SKM-1 (cell line): ENCODE results near the gene KIF1A.
"Not testable (repeated sequence)": the region's sequence is repeated elsewhere in the genome, so short reads cannot be mapped to it uniquely, and the experiment has no call there.

Experiments
- DNase-seq: peaks from one replicate; lab custom pipeline; 2025; ENCODE audit not compliant: unreplicated experiment; lab: John Stamatoyannopoulos, UW

KIF1A gene

DNA sequence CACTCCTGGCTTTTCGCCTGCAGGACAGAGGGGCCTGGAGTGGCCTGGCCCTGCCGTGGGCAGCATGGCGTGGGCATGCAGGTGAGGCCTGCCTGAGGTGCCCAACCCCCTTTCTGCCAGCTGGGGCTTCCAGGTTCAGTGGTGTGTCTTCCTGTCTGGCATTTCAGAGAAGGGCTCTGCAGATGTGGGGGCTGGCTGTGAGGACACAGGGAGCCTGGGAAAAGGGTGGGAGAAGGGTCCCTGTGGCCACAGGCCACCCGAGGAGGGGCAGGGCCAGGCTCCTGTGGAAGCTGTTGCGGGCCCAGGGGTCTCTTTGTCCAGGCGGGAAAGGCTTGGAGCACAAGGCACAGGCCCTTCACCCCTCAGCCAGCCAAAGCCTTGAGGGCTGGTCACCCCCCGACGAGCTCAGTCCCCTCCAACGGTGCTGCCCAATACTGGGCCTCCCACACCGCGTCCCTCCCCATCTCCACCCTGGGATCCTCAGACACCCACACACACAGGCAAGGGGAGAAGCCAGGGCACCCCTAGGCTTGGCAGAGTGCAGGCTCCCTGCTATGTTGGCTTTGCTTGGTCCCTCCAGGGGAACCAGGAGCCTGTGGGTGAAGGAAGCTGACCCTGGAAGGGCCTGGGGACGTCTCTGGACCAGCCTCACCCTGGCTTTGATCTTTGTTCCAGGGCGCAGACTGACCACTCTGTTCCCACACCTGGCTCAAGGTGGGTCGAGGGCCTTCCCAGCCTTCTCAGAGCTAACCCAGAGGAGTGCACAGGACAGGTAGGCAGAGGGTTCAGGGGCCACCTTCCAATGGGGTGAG is 132.1 kb downstream of the KIF1A start:
- DNase-seq: no peak

GRCh38 chr2:240687045-240687740 is 132.8 kb downstream of the KIF1A start:
- no peak for DNase-seq

- no peak for DNase-seq
Observed at GRCh38 chr2:240686460-240686859, 133.6 kb downstream of the KIF1A start.

DNA sequence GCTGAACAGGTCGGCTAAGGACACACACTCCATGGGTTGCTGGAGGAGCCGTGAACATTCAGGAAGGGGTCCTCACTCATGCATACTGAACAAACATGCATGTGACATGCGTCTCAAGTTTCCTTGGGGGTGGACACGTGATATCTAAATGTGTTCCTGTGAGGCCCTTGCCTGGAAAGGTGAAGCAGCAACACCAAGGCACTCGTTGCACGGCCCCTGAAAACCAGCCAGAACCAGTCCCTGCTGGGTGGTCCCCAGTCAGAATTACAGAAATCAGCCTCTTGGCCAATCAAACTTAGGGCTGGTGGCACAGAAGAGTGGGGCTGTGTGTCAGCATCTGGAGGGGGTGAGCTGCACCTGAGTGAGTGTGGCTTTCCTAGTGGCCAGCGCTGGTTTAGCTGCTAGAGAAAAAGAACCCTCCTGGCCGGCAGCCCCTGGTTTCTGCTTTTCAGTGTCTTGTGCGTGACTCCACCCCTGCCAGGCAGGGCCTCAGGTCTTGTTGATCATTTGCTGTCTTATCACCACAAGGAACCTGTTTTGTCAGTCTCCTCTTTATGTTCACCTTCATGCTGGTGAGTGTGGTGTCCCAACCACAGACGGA is 134.1 kb downstream of the KIF1A start:
- DNase-seq: no peak

DNA sequence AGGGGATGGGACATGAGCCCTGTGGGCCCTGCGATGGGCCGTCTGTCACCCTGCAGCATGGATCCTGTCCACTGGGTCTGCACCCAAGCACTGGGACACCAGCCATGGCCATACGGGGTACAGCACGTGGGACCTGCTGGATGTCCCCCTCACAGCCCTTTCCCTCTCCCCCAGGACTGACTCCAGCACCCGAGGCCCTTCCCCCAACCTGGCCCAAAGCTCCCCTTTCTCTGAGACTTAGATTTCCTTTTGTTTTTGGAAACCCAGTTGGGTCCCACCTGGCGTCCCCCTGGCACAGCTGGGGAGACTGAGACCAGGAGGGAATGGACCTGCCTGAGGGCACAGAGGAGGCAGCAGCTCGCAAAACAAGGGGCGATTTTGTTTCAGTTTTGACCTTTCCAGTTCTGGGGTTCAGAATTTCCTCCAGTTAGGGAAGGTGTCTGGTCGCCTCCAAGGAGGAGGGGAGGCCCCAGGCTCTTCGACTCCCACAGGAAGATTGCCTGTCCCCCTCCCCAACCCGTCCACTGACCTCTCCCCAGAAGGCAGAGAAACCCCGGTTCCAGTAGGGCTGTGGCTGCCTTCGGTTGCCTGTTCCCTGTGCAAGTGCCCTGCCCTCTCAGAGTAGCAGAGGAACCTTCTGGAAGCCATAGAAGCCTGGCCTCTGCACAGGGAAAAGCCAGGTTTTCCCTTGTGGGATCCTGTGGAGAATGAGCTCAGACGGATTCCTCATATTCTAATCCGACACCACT is 135.9 kb downstream of the KIF1A start:
- not testable (repeated sequence) for DNase-seq

- DNase-seq: not testable (repeated sequence)
Observed at GRCh38 chr2:240683329-240683979, 136.6 kb downstream of the KIF1A start.

- DNase-seq: not testable (repeated sequence)
Observed at GRCh38 chr2:240682431-240683224, 137.4 kb downstream of the KIF1A start, which contains the start of gene AQP12B. Gene AQP12B, minus strand, starts transcription at chr2:240682885. Its CDS starts 48 bp downstream, at chr2:240682837.

DNA sequence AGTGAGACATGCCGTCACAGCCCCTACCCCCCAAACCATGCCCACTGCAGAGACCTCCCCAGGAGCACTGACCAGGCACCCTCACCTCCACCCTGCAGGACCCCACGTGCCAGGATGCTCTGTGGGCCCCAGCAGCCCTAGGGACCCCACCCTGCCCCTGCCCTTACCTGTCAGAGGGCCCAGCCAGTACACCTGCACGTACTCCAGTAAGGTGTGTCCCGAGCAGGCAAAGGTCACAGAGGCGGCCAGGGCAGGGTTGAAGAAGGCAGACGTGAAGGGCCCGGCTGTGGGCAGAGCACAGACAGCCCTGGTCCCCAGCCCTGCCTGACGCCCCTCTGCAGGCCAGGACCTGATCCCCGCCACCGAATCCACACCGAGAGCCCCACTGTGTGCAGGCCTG is 139.8 kb downstream of the KIF1A start:
- not testable (repeated sequence) for DNase-seq

GRCh38 chr2:240678909-240679308 is 141.1 kb downstream of the KIF1A start:
- DNase-seq: not testable (repeated sequence)

DNA sequence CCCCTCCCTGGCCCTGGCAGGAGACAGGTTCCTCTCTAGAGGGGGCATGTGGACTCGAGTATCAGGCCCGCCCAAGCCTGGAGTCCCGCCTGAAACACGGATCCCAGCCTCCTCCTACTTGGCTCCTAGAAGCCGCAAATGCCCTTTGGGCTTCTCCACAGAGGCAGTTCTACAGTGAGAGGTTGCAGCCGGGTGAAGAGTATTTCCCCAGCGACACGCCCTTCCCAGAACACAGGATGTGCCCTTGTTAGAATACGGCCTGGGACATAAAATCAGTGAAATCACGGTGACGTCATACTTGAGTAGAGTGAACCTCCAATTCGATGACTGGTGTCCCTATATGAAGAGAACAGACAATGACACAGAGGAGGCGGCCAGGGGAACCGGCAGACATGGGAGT is 142.0 kb downstream of the KIF1A start:
- DNase-seq: not testable (repeated sequence)

GRCh38 chr2:240675345-240675744 is 144.7 kb downstream of the KIF1A start:
- not testable (repeated sequence) for DNase-seq

DNA sequence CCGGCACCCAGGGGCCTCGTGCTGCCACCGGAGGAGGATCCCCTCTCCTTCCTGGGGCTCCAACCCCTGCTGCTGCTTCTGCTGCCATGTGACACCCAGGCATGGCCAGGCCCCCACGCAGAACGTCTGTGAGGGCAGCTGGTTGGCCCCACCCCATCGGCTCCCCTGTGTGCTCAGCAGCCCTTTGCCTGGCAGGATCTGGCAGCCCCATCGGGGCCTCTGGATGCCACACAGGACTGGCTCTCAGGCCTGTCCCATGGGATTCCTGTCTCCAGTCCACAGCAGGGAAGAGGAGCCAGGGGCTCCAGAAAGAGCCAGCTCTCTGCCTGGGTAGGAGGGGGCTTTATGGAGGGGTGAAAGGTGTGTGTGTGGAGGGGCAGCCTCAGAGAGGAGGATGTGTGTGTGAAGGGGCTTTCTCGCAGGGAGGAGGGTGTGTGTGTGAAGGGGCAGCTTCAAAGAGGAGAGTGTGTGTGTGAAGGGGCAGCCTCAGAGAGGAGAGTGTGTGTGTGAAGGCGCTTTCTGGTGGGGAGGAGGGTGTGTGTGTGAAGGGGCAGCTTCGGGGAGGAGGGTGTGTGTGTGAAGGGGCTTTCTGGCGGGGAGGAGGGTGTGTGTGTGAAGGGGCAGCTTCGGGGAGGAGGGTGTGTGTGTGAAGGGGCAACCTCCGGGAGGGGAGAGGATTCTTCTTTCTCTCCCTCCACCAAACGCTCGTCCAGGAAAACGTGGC is 145.4 kb downstream of the KIF1A start:
- not testable (repeated sequence) for DNase-seq

- DNase-seq: no peak
Observed at GRCh38 chr2:240672701-240673190, 147.3 kb downstream of the KIF1A start.

GRCh38 chr2:240672076-240672700 is 147.8 kb downstream of the KIF1A start:
- no peak for DNase-seq

DNA sequence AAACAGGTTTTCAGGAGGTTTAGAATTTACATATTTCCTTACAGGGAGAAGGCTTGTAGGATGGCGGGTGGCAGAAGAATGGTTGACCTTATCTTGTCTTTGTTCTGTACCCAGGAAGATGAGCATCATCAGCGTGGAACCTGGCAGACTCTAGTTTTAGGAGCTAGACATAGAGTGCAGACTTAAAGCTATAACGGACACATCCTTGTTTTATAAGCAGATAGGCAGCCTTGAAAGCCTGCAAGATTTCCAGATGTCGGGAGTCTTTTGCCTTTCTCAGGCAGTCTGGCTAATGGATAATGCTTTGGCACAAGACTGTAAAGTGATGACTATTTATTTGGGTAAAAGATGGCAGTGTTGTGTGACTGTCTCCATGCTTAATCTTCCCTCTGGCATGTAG is 149.1 kb downstream of the KIF1A start:
- DNase-seq: no peak

- no peak for DNase-seq
Observed at GRCh38 chr2:240670402-240670801, 149.6 kb downstream of the KIF1A start.

GRCh38 chr2:240664622-240665021 is 155.4 kb downstream of the KIF1A start:
- DNase-seq: no peak
